ENCODE measurements around the gene NCKAP5.

The NCKAP5 gene

GRCh38 chr2:133573491-133574162, 5.4 kb upstream of the NCKAP5 start:
- DNase-seq = no peak

GRCh38 chr2:133571249-133571648, 3.0 kb upstream of the NCKAP5 start:
- no peak for DNase-seq

GRCh38 chr2:133570542-133570941, 2.3 kb upstream of the NCKAP5 start:
- no peak for DNase-seq

GRCh38 chr2:133569286-133569830, 1.1 kb upstream of the NCKAP5 start:
- no peak for DNase-seq

GRCh38 chr2:133568598-133568997, 335 bp upstream of the NCKAP5 start:
- no peak for DNase-seq

- no peak for DNase-seq
Measured at GRCh38 chr2:133562558-133562957, 5.7 kb downstream of the NCKAP5 start.

- no peak for DNase-seq
Measured at GRCh38 chr2:133561045-133561852, 7.0 kb downstream of the NCKAP5 start.

- no peak for DNase-seq
Measured at GRCh38 chr2:133557614-133558013, 10.6 kb downstream of the NCKAP5 start.

GRCh38 chr2:133553838-133554408, 14.3 kb downstream of the NCKAP5 start:
- no peak for DNase-seq

GRCh38 chr2:133553251-133553650, 15.0 kb downstream of the NCKAP5 start:
- DNase-seq = no peak

- DNase-seq = no peak
Measured at GRCh38 chr2:133552821-133553220, 15.4 kb downstream of the NCKAP5 start.

GRCh38 chr2:133541797-133542196, 26.5 kb downstream of the NCKAP5 start:
- no peak for DNase-seq

GRCh38 chr2:133541376-133541775, 26.9 kb downstream of the NCKAP5 start:
- no peak for DNase-seq

- DNase-seq = no peak
Measured at GRCh38 chr2:133532919-133533318, 35.3 kb downstream of the NCKAP5 start.

GRCh38 chr2:133531382-133531781, 36.9 kb downstream of the NCKAP5 start:
- no peak for DNase-seq

GRCh38 chr2:133530645-133531044, 37.6 kb downstream of the NCKAP5 start:
- no peak for DNase-seq

- DNase-seq = no peak
Measured at GRCh38 chr2:133526530-133527300, 41.5 kb downstream of the NCKAP5 start.

GRCh38 chr2:133525613-133526529, 42.4 kb downstream of the NCKAP5 start:
- no peak for DNase-seq

GRCh38 chr2:133525090-133525489, 43.2 kb downstream of the NCKAP5 start:
- DNase-seq = no peak

- no peak for DNase-seq
Measured at GRCh38 chr2:133523406-133523805, 44.9 kb downstream of the NCKAP5 start.

- DNase-seq = no peak
Measured at GRCh38 chr2:133522204-133522603, 46.1 kb downstream of the NCKAP5 start.
